Measurements from ENCODE around the gene TPK1.

The TPK1 gene

DNA sequence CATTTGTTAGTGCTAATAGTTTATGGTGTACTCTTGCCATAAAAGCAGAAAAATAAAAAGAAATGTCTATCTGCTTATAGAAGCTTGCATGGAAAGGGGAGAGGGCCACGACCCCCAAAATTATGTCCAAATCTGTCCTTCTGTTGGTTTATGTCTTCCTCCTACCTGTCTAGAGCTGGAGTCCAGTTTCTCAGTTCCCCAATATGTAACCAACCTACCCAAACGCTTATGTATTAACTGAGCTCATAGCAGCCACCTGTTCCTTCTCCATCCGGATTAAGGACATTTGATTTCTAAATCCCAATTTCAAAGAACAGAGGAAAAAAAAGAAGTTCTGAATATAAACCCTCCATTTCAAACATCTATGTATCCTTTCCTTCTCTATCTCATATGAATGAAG lies 30.3 kb upstream of the TPK1 start:
- no peaks in the 10 kb centered on the region for H3K4me1 ChIP-seq (ENCODE audit: insufficient read depth, poor library complexity, severe bottlenecking)
- peaks cover 2% of the 10 kb centered on the region for H3K9me3 ChIP-seq (ENCODE audit: severe bottlenecking)
- H3K36me3 ChIP-seq (ENCODE audit: low read depth) = no peaks in the 10 kb centered on the region
- ATAC-seq (ENCODE audit: low read depth) = no peak
- TF ChIP-seq, protein P1, sequence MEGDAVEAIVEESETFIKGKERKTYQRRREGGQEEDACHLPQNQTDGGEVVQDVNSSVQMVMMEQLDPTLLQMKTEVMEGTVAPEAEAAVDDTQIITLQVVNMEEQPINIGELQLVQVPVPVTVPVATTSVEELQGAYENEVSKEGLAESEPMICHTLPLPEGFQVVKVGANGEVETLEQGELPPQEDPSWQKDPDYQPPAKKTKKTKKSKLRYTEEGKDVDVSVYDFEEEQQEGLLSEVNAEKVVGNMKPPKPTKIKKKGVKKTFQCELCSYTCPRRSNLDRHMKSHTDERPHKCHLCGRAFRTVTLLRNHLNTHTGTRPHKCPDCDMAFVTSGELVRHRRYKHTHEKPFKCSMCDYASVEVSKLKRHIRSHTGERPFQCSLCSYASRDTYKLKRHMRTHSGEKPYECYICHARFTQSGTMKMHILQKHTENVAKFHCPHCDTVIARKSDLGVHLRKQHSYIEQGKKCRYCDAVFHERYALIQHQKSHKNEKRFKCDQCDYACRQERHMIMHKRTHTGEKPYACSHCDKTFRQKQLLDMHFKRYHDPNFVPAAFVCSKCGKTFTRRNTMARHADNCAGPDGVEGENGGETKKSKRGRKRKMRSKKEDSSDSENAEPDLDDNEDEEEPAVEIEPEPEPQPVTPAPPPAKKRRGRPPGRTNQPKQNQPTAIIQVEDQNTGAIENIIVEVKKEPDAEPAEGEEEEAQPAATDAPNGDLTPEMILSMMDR (IDR thresholded peaks at IDR 0.05; ENCODE audit: poor library complexity, severe bottlenecking) = no peak
- no peak for DNase-seq (ENCODE audit: low spot score)
- no peak overlapping the region for H3K27ac ChIP-seq (ENCODE audit: poor library complexity, severe bottlenecking)
- no peak overlapping the region for H3K4me3 ChIP-seq (ENCODE audit: severe bottlenecking)
- H3K27me3 ChIP-seq (ENCODE audit: insufficient read depth, poor library complexity, severe bottlenecking) = peaks cover 6% of the 10 kb centered on the region

DNA sequence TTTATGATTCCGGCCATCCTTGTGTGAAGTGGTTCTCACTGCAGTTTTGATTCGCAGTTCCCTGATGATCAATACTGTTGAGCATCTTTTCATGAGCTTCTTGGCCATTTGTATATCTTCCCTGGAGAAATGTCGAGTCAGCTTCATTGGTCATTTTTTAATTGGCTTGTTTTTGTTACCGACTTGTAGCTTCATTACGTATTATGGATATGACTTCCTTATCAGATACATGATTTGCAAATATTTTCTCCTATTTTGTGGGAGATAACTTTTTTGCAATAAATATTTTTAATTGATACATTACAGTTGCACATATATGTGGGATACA lies 27.4 kb upstream of the TPK1 start:
- peaks cover 6% of the 10 kb centered on the region for H3K27me3 ChIP-seq (ENCODE audit: insufficient read depth, poor library complexity, severe bottlenecking)
- H3K36me3 ChIP-seq (ENCODE audit: low read depth) = no peaks in the 10 kb centered on the region
- no peak overlapping the region for H3K4me3 ChIP-seq (ENCODE audit: severe bottlenecking)
- no peak for ATAC-seq (ENCODE audit: low read depth)
- peaks cover 2% of the 10 kb centered on the region for H3K9me3 ChIP-seq (ENCODE audit: severe bottlenecking)
- TF ChIP-seq, protein P1 (IDR thresholded peaks at IDR 0.05; ENCODE audit: poor library complexity, severe bottlenecking) = no peak
- no peaks in the 10 kb centered on the region for H3K4me1 ChIP-seq (ENCODE audit: insufficient read depth, poor library complexity, severe bottlenecking)
- no peak for DNase-seq (ENCODE audit: low spot score)
- no peak overlapping the region for H3K27ac ChIP-seq (ENCODE audit: poor library complexity, severe bottlenecking)

DNA sequence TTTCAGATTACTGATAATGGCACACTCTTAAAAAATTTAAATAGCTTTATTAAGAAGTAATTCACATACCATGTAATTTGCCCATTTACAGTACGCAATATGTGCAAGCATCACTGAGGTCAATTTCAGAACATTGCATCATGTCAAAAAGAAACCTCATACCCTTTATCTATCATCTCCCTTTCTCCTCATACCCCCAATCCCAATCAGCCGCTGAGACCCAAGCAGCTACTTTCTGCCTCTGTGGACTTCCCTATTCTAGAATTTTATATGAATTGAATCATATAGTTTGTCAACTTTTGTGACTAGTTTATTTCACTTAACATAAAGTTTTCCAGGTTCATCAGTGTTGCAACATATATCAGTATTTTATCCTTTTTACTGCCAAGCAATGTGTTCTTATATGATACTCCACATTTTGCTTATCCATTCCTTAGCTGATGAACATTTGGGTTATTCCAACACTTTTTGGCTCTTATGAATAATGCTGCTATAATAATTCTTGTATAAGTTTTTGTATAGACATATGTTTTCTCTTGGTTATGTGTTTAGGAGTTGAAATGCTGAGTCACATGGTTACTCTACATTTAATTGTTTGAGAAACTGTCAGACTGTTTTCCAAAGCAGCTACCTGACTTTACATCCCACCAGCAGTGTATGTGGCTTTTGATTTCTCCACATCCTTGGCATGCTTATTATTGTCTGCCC lies 26.9 kb upstream of the TPK1 start:
- H3K4me1 ChIP-seq (ENCODE audit: insufficient read depth, poor library complexity, severe bottlenecking) = no peaks in the 10 kb centered on the region
- ATAC-seq (ENCODE audit: low read depth) (no peak), DNase-seq (ENCODE audit: low spot score) (no peak)
- H3K4me3 ChIP-seq (ENCODE audit: severe bottlenecking) = no peak overlapping the region
- TF ChIP-seq, protein P1 (IDR thresholded peaks at IDR 0.05; ENCODE audit: poor library complexity, severe bottlenecking) = no peak
- peaks cover 2% of the 10 kb centered on the region for H3K9me3 ChIP-seq (ENCODE audit: severe bottlenecking)
- no peaks in the 10 kb centered on the region for H3K36me3 ChIP-seq (ENCODE audit: low read depth)
- peaks cover 6% of the 10 kb centered on the region for H3K27me3 ChIP-seq (ENCODE audit: insufficient read depth, poor library complexity, severe bottlenecking)
- no peak overlapping the region for H3K27ac ChIP-seq (ENCODE audit: poor library complexity, severe bottlenecking)

DNA sequence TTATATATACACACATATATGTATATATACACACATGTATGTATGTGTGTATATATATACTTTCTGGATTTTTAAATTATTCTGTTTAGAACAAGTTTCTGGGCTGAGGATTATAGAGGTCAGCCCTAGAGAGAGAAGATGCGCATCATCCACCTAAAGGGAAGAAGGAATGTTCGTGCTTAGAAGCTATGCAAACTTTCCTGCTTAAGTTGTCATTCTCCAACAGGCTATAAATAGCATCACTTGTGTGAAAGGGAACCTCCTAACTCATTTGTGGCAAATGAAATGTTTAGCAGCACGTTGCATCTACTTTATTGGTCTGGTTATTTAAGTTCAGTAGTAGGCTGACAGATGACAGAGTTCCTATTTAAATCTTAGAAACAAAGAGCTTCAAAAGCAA lies 23.9 kb upstream of the TPK1 start:
- Histone ChIP-seq H3K27me3 (ENCODE audit: insufficient read depth, poor library complexity, severe bottlenecking) (no peaks in the 10 kb centered on the region), H3K27ac (ENCODE audit: poor library complexity, severe bottlenecking) (no peak overlapping the region)
- TF ChIP-seq, protein P1 (IDR thresholded peaks at IDR 0.05; ENCODE audit: poor library complexity, severe bottlenecking) = no peak

DNA sequence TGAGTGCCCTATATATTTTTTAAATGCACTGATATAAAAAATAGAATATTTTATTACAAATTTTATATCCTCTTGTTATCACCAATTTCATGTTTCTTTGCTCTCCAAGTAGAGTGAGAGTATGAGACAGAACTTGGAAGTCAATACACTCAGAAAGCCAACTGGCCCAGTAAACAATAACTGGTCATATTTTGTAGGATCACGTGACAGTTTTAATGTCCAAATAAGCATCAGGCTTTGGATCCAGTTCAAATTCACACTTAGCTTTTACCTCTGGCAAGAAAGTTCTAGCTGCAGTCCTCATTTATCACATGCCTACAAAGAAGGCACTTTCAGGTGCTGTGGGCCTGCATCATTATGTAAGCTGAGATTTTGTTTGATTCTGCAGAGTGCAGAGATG lies 21.6 kb upstream of the TPK1 start:
- ATAC-seq (ENCODE audit: low read depth) = no peak
- TF ChIP-seq, protein P1 (IDR thresholded peaks at IDR 0.05; ENCODE audit: poor library complexity, severe bottlenecking) = no peak

More for the DNA sequence above, 23.9 kb upstream of the TPK1 start:
- Histone ChIP-seq H3K9me3 (ENCODE audit: severe bottlenecking) (no peaks in the 10 kb centered on the region), H3K4me1 (ENCODE audit: insufficient read depth, poor library complexity, severe bottlenecking) (no peaks in the 10 kb centered on the region), H3K4me3 (ENCODE audit: severe bottlenecking) (no peak overlapping the region), H3K36me3 (ENCODE audit: low read depth) (no peaks in the 10 kb centered on the region)
- no peak for ATAC-seq (ENCODE audit: low read depth)
- no peak for DNase-seq (ENCODE audit: low spot score)

More for the DNA sequence above, 21.6 kb upstream of the TPK1 start:
- Histone ChIP-seq H3K9me3 (ENCODE audit: severe bottlenecking) (no peaks in the 10 kb centered on the region), H3K4me3 (ENCODE audit: severe bottlenecking) (no peak overlapping the region), H3K27me3 (ENCODE audit: insufficient read depth, poor library complexity, severe bottlenecking) (no peaks in the 10 kb centered on the region), H3K36me3 (ENCODE audit: low read depth) (no peaks in the 10 kb centered on the region), H3K27ac (ENCODE audit: poor library complexity, severe bottlenecking) (no peak overlapping the region), H3K4me1 (ENCODE audit: insufficient read depth, poor library complexity, severe bottlenecking) (no peaks in the 10 kb centered on the region)
- no peak for DNase-seq (ENCODE audit: low spot score)
